Activated T-cell treated with anti-CD3 and anti-CD28 coated beads for 1 hour (primary cell): ENCODE data around the gene HIRA.
A peak's percentile ranks its signal among the peaks of the same experiment; 100 is the strongest.
"Not testable (repeated sequence)": the region's sequence is repeated elsewhere in the genome, so short reads cannot be mapped to it uniquely, and the experiment has no call there.

Experiments
- DNase-seq: peaks from one replicate; pipeline ENCODE4 v3.0.0-alpha.2; 2020; ENCODE audit warnings: low read depth

HIRA gene

GRCh38 chr22:19330205-19330604, 101.3 kb downstream of the HIRA start:
- not testable (repeated sequence) for DNase-seq

GRCh38 chr22:19329454-19329853, 102.1 kb downstream of the HIRA start:
- DNase-seq, result no peak

GRCh38 chr22:19325296-19325948, 106.1 kb downstream of the HIRA start:
- DNase-seq, result no peak

- DNase-seq, result not testable (repeated sequence)
Observed at GRCh38 chr22:19323420-19323819, 108.1 kb downstream of the HIRA start.

- no peak for DNase-seq
Observed at GRCh38 chr22:19321757-19322156, 109.8 kb downstream of the HIRA start.

GRCh38 chr22:19320136-19320535, 111.4 kb downstream of the HIRA start:
- not testable (repeated sequence) for DNase-seq

- no peak for DNase-seq
Observed at GRCh38 chr22:19319281-19319680, 112.3 kb downstream of the HIRA start.

GRCh38 chr22:19317865-19318264, 113.7 kb downstream of the HIRA start:
- no peak for DNase-seq

- no peak for DNase-seq
Observed at GRCh38 chr22:19307872-19308271, 123.7 kb downstream of the HIRA start.

- DNase-seq, result not testable (repeated sequence)
Observed at GRCh38 chr22:19306535-19306934, 125.0 kb downstream of the HIRA start.

GRCh38 chr22:19304547-19304946, 127.0 kb downstream of the HIRA start:
- DNase-seq, result no peak

- DNase-seq, result no peak
Observed at GRCh38 chr22:19303785-19304184, 127.7 kb downstream of the HIRA start.

- DNase-seq, result no peak
Observed at GRCh38 chr22:19295733-19296132, 135.8 kb downstream of the HIRA start.

GRCh38 chr22:19292458-19293230, 138.9 kb downstream of the HIRA start:
- DNase-seq, result no peak

GRCh38 chr22:19291580-19292457, 139.7 kb downstream of the HIRA start, which contains the start of gene CLTCL1:
CLTCL1 (minus strand) TSS chr22:19291719; CDS start chr22:19291641, 78 bp downstream.
- peak; percentile 61 for DNase-seq

GRCh38 chr22:19291218-19291579, 140.3 kb downstream of the HIRA start:
- DNase-seq, result peak; percentile 5

- DNase-seq, result no peak
Observed at GRCh38 chr22:19290400-19291217, 140.9 kb downstream of the HIRA start.

GRCh38 chr22:19289475-19290161, 141.9 kb downstream of the HIRA start:
- no peak for DNase-seq

GRCh38 chr22:19287889-19288288, 143.6 kb downstream of the HIRA start:
- DNase-seq, result no peak

GRCh38 chr22:19287076-19287707, 144.3 kb downstream of the HIRA start:
- no peak for DNase-seq

- no peak for DNase-seq
Observed at GRCh38 chr22:19285831-19286230, 145.7 kb downstream of the HIRA start.
